Gastrocnemius medialis (tissue), 4 donors: ENCODE measurements around the gene IFT122. TPM values are rescaled to one million over a fixed set of nuclear protein-coding genes. Genes with fewer than 3 reads are reported as not detected.

Experiments used
- ATAC-seq, 2 donors: fragments of 150-250 bp; one replicate each; pipeline ENCODE4 v1.9.1; 2016
- DNase-seq, 2 donors: peaks; one replicate each; pipeline ENCODE4 v3.0.0-alpha.2; 2019
- H3K27ac ChIP-seq, 4 donors: fragments of 200-600 bp; sonication (generic); 1 replicate in 1 of 4; 2 replicates in 3 of 4; pipeline ENCODE4 v1.5.1; 2016 to 2018; ENCODE audit warnings: mild to moderate bottlenecking in 2 of 4, moderate library complexity in 1 of 4
- H3K27me3 ChIP-seq, 3 donors: fragments of 200-600 bp; sonication (generic) in 2 of 3; 1 replicate in 1 of 3; 2 replicates in 2 of 3; pipeline versions ENCODE4 v1.5.1 to v1.6.0; 2016 to 2019; ENCODE audit warnings: mild to moderate bottlenecking in 1 of 3, moderate library complexity in 1 of 3
- H3K36me3 ChIP-seq, 2 donors: fragments of 200-600 bp; sonication (generic) in 1 of 2; one replicate each; pipeline ENCODE4 v1.5.1; 2017 to 2018
- H3K4me1 ChIP-seq, 2 donors: fragments of 200-600 bp; sonication (generic) in 1 of 2; one replicate each; pipeline ENCODE4 v1.5.1; 2016 to 2017; ENCODE audit warnings: mild to moderate bottlenecking in 2 of 2
- H3K4me3 ChIP-seq, 4 donors: fragments of 200-600 bp; sonication (generic) in 3 of 4; 1 replicate in 1 of 4; 2 replicates in 3 of 4; pipeline ENCODE4 v1.5.1; 2016 to 2019; ENCODE audit warnings: mild to moderate bottlenecking in 2 of 4
- H3K9me3 ChIP-seq, 3 donors: fragments of 200-600 bp; sonication (generic) in 2 of 3; 1 replicate in 1 of 3; 2 replicates in 2 of 3; pipeline ENCODE4 v1.5.1; 2016 to 2019
- POLR2A ChIP-seq, 2 donors: fragments of 450-650 bp; IDR thresholded peaks; one replicate each; pipeline ENCODE4 v1.6.1; 2017; ENCODE audit warnings: antibody characterized with exemption in 2 of 2, mild to moderate bottlenecking in 2 of 2, moderate library complexity in 2 of 2
- in situ Hi-C, 4 donors: fragments of 200-750 bp; cut with MboI; loops; one replicate each; pipeline versions ENCODE4 v1.15.0 to v1.8.0; 2017; ENCODE audit warnings: low sequenced_read_pairs in 4 of 4
- intact Hi-C: fragments of 100-400 bp; cut with DNase I; formaldehyde crosslinking; loops from one replicate; pipeline ENCODE4 v1.15.1; 2023; ENCODE audit warnings: low total_unique reads
- total RNA-seq, 4 donors: library from RNA; depleted of rRNA; stranded (reverse); fragments of >200 nt; gene quantifications; one replicate each; pipeline versions ENCODE4 v1.1.0 to v1.2.3, GENCODE V29; 2016
- TF ChIP-seq, protein P1 (sequence below), 5 experiments: fragments of 450-650 bp in 3 of 5; fragments of 200-600 bp in 2 of 5; sonication (generic) in 2 of 5; IDR thresholded peaks in 4 of 5; conservative IDR thresholded peaks in 1 of 5; 1 replicate in 4 of 5; 2 replicates in 1 of 5; pipeline ENCODE4 v1.5.1; 2016 to 2019; ENCODE audit warnings: antibody characterized with exemption in 5 of 5, mild to moderate bottlenecking in 3 of 5, moderate library complexity in 3 of 5

The IFT122 gene
- total RNA-seq, 4 donors from 2014 or later: 4.6 to 16.4 (median 5.9) TPM

DNA sequence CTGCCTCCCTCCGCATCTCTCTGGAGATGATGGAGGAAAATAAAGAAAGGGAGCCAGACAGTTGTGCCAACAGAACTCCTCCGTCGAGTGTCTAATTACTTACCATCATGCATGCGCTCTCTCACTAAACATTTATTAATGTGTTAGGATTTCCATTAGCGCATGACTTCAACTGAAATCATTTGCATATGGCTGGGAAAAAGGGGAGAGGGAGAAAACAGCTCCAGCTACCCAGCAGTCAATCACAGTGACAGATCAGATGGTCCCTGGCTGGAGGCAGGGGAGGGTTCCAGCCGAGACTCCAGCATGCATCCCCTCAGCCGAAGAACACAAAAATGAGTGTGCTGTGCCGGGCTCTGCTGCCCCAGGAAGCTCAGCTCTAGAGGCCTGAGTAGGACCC, 81.6 kb downstream of the IFT122 start:
- H3K27me3 ChIP-seq: no peaks in the 10 kb centered on the region
- H3K27ac ChIP-seq: no peak overlapping the region
- H3K9me3 ChIP-seq: no peaks in the 10 kb centered on the region
- H3K4me1 ChIP-seq: no peaks in the 10 kb centered on the region
- no peak for ATAC-seq
- intact Hi-C loops (no loop called here), in situ Hi-C loops (no loop called here)
- no peak overlapping the region for H3K4me3 ChIP-seq
- TF ChIP-seq, protein P1, sequence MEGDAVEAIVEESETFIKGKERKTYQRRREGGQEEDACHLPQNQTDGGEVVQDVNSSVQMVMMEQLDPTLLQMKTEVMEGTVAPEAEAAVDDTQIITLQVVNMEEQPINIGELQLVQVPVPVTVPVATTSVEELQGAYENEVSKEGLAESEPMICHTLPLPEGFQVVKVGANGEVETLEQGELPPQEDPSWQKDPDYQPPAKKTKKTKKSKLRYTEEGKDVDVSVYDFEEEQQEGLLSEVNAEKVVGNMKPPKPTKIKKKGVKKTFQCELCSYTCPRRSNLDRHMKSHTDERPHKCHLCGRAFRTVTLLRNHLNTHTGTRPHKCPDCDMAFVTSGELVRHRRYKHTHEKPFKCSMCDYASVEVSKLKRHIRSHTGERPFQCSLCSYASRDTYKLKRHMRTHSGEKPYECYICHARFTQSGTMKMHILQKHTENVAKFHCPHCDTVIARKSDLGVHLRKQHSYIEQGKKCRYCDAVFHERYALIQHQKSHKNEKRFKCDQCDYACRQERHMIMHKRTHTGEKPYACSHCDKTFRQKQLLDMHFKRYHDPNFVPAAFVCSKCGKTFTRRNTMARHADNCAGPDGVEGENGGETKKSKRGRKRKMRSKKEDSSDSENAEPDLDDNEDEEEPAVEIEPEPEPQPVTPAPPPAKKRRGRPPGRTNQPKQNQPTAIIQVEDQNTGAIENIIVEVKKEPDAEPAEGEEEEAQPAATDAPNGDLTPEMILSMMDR (IDR thresholded peaks at IDR 0.05 in 4 of 5, conservative IDR thresholded peaks at IDR 0.05 in 1 of 5): no peak
- no peak for TF ChIP-seq POLR2A (IDR thresholded peaks at IDR 0.05)
- DNase-seq: no peak
- H3K36me3 ChIP-seq: no peaks in the 10 kb centered on the region

DNA sequence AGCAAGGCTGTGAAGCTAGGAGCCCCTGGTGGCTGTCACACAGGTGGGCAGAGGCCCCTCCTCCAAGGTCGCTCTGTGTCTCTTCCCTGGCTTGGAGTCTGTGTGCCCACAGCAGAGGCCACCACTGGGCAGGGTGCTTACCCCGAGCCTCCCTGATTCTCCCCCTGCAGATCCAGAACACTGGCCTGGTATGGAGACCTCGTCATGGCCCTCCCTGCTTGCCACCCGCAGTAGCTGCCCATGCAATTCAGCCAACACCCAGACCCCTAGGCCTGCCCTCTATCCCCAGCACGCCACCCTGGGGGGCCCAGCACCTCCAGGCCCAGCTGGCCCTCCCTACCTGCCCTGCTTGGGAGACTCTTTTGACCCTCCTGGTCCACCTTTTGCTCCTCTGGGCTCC, 82.9 kb downstream of the IFT122 start:
- no peaks in the 10 kb centered on the region for H3K4me1 ChIP-seq
- no peak for TF ChIP-seq POLR2A (IDR thresholded peaks at IDR 0.05)
- TF ChIP-seq, protein P1 (IDR thresholded peaks at IDR 0.05 in 4 of 5, conservative IDR thresholded peaks at IDR 0.05 in 1 of 5): no peak
- intact Hi-C loops: no loop called here

DNA sequence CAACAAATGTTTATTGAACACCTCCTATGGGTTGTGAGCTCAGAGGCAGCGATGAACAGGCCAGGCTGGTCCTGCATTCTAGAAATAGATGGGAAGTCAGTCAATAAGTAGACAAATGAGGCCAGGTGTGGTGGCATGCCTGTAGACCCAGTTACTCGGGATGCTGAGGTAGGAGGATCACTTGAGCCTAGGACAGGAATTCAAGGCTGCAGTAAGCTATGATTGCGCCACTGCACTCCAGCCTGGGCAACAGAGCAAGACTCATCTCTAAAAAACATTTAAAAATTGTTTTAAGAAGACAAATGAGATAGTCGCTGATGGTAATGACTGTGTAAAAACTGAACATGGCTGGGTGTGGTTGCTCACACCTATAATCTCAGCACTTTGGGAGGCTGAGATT, 84.1 kb downstream of the IFT122 start:
- Histone ChIP-seq H3K4me1 (no peaks in the 10 kb centered on the region), H3K4me3 (no peak overlapping the region), H3K36me3 (no peaks in the 10 kb centered on the region), H3K27me3 (no peaks in the 10 kb centered on the region), H3K9me3 (no peaks in the 10 kb centered on the region), H3K27ac (no peak overlapping the region)
- no peak for DNase-seq
- TF ChIP-seq, protein P1 (IDR thresholded peaks at IDR 0.05 in 4 of 5, conservative IDR thresholded peaks at IDR 0.05 in 1 of 5): no peak
- TF ChIP-seq POLR2A (IDR thresholded peaks at IDR 0.05): no peak
- intact Hi-C loops: no loop called here
- no peak for ATAC-seq
- in situ Hi-C loops: no loop called here

More for the DNA sequence above, 82.9 kb downstream of the IFT122 start:
- H3K36me3 ChIP-seq: no peaks in the 10 kb centered on the region
- in situ Hi-C loops: no loop called here
- no peak overlapping the region for H3K27ac ChIP-seq
- DNase-seq (no peak), ATAC-seq (no peak)
- no peak overlapping the region for H3K4me3 ChIP-seq
- H3K27me3 ChIP-seq: no peaks in the 10 kb centered on the region
- H3K9me3 ChIP-seq: no peaks in the 10 kb centered on the region

DNA sequence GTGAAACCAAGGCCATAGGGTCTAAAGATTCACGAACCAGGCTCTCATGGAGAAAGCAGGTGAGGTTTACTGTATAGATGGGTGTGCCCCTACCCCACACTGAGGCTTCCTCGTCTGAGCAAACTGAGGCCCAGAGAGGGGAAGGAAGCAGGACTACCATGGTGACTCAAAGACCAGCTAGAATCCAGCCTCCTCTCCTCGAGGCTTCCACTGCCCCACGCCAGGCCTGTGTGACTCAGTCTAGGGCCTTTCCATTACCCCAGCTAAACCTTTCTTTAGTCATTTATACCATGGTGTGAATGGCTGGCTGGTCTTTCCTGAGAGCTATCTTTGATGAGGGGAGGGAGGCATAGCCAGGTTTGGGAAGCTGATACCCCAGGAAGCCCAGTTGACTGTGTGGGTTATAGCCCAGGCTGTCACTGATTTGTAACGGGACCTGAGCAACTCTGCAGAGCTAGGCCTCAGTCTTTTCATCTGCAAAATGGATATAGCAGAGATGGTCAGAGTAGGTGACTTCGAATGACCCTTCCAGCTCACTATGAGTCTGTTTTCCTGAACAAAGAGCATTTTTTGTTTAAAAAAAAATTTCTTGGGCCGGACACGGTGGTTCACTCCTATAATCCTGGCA, 85.4 kb downstream of the IFT122 start:
- Histone ChIP-seq H3K27me3 (no peaks in the 10 kb centered on the region), H3K36me3 (no peaks in the 10 kb centered on the region), H3K27ac (no peak overlapping the region), H3K9me3 (no peaks in the 10 kb centered on the region), H3K4me3 (no peak overlapping the region), H3K4me1 (no peaks in the 10 kb centered on the region)
- DNase-seq (no peak), ATAC-seq (no peak)
- intact Hi-C loops (no loop called here), in situ Hi-C loops (no loop called here)
- TF ChIP-seq, protein P1 (IDR thresholded peaks at IDR 0.05 in 4 of 5, conservative IDR thresholded peaks at IDR 0.05 in 1 of 5): no peak
- TF ChIP-seq POLR2A (IDR thresholded peaks at IDR 0.05): no peak
